Fibroblast of skin of abdomen (primary cell): Measurements from ENCODE around the gene KCNK17. TPM values are rescaled to one million over a fixed set of nuclear protein-coding genes. Genes with fewer than 3 reads are reported as not detected.

Source experiments
- DNase-seq: peaks from one replicate; pipeline ENCODE4 v3.0.0-alpha.2; 2013
- polyA plus RNA-seq, 2 experiments: library from polyadenylated mRNA; unstranded; fragments of 120-200 nt; gene quantifications; one replicate each; pipeline ENCODE4 v1.2.1, GENCODE V29; 2013; ENCODE audit not compliant: insufficient read length in 2 of 2

KCNK17 gene
- polyA plus RNA-seq (2013, experiment 1 of 2; ENCODE audit: insufficient read length): not detected
- polyA plus RNA-seq (2013, experiment 2 of 2; ENCODE audit: insufficient read length): not detected

- no peak for DNase-seq
Measured at GRCh38 chr6:39314273-39314795, at the start of gene KCNK17. KCNK17 (minus strand) TSS chr6:39314419; CDS start chr6:39314320, 99 bp downstream.

DNA sequence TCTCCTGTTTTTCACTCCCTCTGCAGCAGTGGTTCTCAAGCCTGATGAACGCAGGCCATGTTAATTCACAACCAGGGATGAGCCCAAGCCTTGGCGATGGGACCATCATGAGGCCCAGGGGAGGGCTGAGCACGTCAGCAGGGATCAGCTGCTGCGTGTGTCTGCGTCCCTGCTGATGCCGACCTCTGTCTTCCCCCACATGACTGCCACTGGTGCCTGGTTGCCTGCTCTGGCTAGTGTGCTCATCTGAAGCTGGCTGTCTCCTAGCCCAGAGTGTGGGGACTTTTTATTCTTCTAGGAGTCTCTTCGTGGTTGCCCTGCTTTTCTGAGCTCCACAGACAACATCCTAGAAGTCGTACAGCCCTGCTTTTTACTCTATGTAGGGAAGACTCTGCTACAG, 49.1 kb upstream of the KCNK17 start:
- no peak for DNase-seq

GRCh38 chr6:39362487-39362865, 48.3 kb upstream of the KCNK17 start:
- peak; percentile 43 for DNase-seq

DNA sequence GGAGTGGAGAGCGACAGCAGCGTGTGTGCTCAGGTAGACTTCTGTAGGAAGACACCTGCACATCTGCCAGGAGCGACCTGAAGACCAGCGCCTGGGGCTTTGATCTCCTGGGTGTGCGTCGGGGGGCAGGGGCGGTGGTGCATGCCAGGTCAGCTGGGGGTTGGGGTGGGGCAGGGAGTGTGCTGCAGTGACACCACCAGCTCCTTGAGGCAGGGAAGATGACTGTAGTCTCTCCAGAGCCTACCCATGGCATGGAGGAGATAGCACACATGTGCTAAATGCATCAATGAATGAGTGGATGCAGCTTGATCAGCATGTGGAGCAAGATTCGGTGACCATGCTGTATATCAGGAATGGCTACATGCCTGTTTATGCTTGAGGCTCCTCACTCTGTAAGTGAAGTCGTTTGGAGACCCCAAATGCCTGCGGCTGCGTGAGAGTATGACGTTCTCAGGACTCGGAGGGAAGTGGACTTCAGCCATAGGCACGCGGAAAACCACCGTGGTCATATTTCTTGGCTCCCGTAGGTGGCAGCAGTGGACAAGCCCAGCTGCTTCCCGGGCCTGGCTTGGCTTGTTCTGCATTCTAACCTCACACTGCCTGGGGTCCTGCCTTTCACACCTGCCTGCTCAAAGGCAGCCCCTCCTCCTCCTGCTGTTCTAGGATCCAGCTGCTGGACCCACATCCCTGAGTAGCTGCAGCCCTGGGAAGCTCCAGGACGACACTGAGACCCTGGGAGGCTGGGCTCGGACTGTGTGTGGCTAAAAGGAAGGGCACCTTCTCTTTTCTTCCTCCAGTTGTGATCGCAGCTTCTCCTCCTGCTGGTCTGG, 47.7 kb upstream of the KCNK17 start:
- DNase-seq: peak; percentile 65

GRCh38 chr6:39360378-39360777, 46.2 kb upstream of the KCNK17 start:
- DNase-seq: no peak

DNA sequence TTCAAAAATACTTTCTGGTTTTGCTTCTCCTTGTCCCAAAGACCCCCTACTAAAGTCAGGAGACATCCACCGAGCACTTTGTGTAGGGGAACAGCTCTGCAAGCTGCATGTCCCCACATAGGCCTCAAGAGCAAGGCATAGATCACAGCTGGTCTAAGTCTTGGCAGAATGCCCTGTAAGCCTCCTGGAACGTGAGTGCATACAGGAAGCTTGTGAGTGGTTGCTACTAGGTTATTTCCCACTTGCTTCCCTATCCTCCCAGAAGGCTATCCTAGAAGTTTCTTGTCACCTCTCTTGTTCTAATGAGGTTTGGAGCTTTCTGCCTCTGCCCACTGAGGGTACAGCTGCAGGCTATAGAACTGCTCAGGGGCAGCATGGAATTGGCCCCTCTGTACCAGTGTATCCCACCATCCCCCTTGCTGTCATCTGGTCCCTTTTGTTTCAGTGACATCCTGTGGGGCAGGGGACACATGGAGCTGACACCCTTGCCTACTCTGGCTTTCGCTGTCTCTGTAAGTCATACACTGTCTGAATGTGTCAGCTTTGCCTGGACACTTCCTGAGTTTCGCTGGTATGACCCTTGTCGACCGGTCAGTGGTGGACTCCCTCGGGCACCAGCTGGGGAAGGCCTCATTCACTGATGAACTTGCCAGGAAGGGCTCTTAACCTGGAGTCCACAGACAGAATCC, 43.9 kb upstream of the KCNK17 start:
- DNase-seq: peak; percentile 67

- DNase-seq: no peak
Measured at GRCh38 chr6:39353698-39354315, 39.6 kb upstream of the KCNK17 start.

DNA sequence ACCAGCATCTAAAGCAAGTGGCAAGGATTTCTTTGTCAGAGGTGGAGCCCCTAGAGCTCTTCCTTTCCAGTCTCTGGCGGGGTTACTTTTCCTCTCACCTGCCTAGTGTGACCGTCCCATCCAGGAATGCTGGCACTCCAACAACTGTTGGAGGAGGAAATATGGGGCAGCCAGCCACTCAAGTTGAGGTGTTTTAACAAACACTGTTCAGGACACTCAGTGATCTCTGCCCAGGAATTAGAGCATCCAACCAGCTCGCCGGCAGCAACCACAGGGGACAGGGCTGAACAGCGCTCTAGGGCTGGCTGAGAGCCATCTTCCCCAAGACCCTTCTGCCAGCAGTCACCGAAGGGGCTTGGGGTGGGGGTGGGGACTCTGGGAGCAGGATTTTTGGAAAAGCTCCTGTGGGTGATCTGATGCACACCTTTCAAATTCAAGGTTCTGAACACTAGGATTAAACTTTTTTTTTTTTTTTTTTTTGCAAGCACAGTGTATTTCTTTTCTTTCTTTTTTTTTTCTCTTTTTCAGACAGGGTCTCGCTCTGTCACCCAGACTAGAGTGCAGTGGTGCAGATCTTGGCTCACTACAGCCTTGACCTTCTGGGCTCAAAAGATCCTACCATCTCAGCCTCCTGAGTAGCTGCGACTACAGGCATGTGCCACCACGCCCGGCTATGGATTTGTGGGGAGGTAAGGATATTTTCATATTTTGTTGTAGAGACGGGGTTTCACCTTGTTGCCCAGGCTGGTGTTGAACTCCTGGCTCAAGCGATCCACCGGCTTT, 36.7 kb upstream of the KCNK17 start:
- DNase-seq: no peak

GRCh38 chr6:39348740-39349139, 34.5 kb upstream of the KCNK17 start:
- no peak for DNase-seq

DNA sequence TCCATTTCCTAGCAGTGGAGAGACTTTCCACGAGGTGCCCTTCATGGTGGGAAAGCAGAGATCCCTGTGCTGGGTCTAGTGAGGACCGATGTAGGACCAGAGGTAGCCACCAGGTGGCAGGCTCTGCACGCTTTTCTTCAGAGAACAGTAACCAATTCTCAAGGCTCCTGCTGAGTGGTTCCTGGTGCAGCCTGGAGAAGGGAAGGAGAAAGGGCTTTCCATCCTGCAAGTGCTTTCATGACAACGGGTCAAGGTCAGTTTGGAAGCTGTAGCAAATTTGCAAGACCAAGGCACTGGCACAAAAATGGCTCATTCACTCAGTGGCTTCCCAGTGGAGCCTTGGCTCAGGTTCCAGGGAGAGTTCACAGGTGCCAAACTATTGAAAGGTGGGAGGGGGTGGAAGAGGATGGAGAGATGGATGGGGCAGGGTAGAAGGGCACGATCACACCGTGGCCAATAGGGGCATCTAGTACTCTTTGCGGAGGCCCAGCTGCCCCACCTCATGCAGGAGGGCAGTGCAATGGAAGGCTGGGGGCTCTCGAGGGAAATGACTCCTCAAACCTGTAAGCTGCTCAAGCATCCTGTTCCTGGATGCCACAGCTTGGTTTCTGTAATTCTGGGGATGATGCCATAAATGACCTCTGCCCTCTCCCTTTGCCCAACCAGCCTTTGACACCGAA, 33.8 kb upstream of the KCNK17 start:
- peak; percentile 50 for DNase-seq

DNA sequence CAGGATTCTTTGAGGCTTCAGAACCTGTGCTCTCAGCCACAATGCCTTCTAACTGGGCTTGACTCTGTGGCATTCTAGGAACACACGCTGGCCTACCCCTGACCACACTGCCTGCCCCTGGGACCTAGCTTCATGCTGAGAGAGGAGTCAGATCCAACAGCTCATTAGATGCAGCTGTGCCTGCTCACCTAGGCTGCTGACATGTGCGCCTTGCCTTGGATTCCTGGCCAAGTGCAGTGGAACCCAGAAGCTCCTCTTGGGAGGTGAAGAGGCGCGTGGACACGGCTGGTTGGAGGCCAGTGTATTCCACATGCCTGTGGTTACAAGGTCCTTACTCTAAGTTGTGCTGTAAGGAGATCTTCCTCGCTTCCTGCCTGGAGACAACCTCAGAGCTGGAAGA, 33.0 kb upstream of the KCNK17 start:
- no peak for DNase-seq

DNA sequence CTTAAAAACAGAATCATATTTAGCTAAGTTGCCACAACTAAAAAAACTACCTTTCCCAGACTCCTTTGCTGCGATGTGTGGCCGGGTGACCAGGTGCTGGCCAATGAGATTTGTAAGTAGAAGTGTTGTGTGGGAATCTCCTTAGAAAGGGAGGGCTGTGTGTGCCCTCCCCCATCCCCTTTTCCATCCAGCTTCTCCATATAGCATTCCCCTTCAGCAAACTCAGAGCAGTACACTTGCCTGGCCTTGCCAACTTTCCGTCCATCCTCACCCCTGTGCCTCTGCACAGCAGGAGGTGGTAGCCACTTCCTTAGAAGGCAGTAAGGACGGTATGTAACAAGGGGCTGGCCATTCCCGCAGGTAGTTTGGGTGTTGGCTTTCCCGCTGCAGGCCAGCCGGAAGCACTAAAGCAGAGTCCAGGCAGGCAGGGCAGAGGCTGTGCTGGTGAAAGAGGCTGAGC, 30.6 kb upstream of the KCNK17 start:
- no peak for DNase-seq

GRCh38 chr6:39343396-39343870, 29.2 kb upstream of the KCNK17 start:
- DNase-seq: no peak

DNA sequence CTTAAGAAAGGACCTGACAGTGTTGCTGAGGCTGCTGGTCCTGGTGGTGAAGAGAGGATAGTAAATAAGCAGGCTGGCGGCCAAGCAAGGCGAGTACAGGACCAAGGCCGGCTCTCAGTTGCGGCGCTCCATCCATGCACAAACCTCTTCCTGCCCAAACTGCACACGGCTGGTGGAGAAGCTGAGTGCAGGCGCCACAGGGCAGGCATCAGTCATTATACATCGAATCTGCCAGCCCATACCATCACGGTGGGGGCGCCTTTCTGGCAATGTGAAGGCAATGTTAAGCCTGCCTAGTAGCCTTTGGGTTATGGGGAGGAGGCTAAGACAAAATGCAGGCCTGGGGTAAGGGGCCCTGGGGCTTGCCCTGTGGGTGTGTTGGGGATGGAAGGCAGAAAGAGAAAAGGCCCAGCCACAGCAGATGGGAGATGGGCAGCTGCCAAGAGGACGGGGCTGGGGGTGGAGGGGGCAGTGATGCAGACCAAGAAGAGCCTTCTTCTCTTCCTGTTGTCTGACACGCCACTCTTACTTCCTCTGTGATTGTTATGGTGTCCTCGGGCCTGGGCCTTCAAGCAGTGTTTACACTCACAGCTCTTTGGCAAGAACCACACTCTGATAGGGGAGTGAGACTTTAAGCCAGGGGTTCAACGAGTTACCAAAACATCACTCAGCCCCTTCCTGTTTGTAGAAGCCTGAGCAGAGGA, 28.6 kb upstream of the KCNK17 start:
- DNase-seq: no peak

DNA sequence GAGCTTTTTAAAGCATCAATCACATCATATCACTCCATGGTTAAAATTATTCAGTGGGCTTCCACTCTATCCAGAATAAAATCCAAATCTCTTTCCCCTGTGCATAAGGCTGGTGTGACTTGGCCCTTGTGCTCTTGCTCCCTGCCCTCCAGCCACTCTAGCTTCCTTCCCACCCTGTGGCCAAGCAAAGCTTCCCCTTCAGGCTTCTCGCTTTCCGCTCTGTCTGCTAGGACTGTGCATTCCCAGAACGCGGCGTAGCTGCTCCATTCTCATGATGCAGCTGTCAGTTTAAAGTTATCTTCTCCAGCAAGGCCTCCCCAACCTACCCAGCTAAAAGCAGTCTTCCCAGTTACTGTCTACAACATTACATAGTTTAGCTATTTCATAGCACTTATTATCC, 27.7 kb upstream of the KCNK17 start:
- no peak for DNase-seq

DNA sequence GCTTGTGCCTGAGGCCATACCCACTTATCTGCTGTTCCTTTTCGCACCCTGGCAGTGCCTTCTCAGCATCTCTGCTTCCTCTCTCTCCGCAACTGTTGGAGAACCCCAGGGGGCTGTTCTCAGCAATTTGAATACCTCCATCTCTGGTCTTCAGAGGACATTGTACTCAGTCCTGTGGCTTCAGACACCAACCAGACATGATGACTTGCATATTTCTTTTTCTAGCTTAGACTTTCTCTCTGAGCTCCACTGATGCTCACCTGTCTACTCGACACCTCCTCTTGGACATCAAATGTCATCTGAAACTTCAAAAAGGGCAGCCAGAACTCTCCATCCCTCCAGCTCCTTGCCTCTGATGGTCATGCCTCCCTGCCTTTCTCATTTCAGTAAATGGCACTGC, 27.1 kb upstream of the KCNK17 start:
- DNase-seq: no peak

DNA sequence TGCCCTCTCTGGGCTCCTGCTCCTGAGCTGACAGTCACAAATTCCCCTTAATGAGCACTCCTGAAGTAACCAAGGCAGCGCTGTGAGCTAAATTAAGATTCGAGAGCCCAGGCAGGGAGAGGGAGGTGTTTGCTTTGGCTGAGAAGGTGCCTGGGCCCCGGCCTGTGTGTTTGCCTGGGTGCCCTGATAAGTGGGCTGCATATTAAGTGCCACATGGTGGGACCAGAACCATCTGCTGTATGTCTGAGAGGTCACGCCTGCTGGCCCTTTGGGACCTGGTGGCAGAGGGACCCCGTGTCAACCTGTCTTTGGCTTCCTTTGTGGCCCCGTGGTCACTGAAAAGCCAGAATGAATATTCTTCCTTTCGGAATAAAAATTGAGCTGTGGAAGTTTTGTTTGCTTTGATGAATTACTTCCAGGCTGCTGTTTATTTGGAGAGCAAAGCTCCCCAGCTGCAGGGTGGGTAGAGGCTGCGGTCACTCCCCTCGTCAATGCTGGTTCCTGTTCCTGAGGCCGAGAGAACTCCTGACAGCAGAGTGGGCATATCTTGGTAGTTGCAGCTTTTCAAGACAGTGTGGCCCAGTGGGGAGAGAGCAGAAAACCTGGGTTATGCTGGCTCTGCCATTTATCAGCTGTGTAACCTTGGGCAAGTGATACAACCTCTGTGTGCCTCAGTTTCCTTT, 25.8 kb upstream of the KCNK17 start:
- no peak for DNase-seq

DNA sequence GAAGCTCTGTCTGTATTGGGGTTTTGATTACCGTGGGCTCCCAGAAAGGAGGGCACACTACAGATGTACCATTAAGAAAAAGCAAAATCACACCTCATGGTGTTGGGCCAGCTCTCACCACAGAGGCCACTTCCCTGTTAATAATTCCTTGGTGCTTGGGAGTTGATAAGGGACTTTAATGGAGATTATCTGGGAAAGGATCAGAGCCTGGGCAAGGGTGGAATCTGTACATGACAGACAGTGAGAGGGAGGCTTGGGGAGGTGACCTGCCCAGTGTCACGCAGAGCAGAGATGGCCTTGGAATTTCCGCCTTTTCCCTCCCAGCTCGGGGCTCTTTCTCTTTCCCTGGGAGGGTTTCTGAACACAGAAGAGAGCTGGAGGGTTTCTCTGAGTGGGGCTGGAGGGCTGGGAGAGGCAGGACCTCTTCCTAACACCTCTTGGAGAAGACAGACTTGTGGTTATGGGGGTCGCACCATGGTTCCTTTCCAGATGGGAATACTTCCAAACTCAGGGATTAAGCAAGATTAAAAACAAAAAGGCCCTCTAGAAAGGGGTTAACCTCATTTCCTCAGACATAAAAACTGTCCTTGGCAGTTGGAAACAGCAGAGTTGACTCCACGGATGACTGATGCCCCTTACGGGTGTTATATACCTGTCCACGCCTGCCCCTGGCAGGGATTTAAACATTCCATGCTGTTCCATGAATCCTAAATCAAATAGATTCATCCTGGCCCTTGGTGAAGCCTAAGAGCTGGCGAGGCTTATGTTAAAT, 25.1 kb upstream of the KCNK17 start:
- DNase-seq: no peak

GRCh38 chr6:39338397-39338796, 24.2 kb upstream of the KCNK17 start:
- DNase-seq: no peak
